HUES6 (cell line): Measurements from ENCODE around the gene RPE65.
A peak's percentile ranks its signal among the peaks of the same experiment; 100 is the strongest.
"Not testable (repeated sequence)": the region's sequence is repeated elsewhere in the genome, so short reads cannot be mapped to it uniquely, and the experiment has no call there.

Source experiments
- H3K27ac ChIP-seq: 2 replicates; pipeline ENCODE4 v1.7.0; 2013; ENCODE audit warnings: low read depth, mild to moderate bottlenecking, low read length, inconsistent platforms
- H3K27me3 ChIP-seq: 2 replicates; pipeline ENCODE4 v1.6.1; 2013; ENCODE audit warnings: low read length; ENCODE audit not compliant: control insufficient read depth, insufficient read depth
- H3K36me3 ChIP-seq: 2 replicates; pipeline ENCODE4 v1.6.1; 2013; ENCODE audit warnings: low read length; ENCODE audit not compliant: control insufficient read depth, insufficient read depth
- H3K4me1 ChIP-seq: 2 replicates; pipeline ENCODE4 v1.6.1; 2013; ENCODE audit warnings: low read length; ENCODE audit not compliant: control insufficient read depth, insufficient read depth
- H3K4me3 ChIP-seq: 2 replicates; pipeline ENCODE4 v1.5.1; 2013; ENCODE audit warnings: low read depth, low read length
- H3K9ac ChIP-seq: one replicate; pipeline ENCODE4 v1.6.1; 2013; ENCODE audit warnings: mild to moderate bottlenecking, low read length
- H3K9me3 ChIP-seq: 2 replicates; pipeline ENCODE4 v1.6.1; 2013; ENCODE audit warnings: low read depth, low read length; ENCODE audit not compliant: control insufficient read depth, insufficient read depth

RPE65 gene

GRCh38 chr1:68409426-68409825, 40.3 kb downstream of the RPE65 start:
- no peaks in the 10 kb centered on the region for H3K4me1 ChIP-seq
- H3K4me3 ChIP-seq, result no peak overlapping the region
- no peaks in the 10 kb centered on the region for H3K36me3 ChIP-seq
- H3K27ac ChIP-seq, result no peak overlapping the region
- H3K9ac ChIP-seq, result no peak overlapping the region
- H3K9me3 ChIP-seq, result no peaks in the 10 kb centered on the region
- no peaks in the 10 kb centered on the region for H3K27me3 ChIP-seq

- Histone ChIP-seq H3K4me1 (no peaks in the 10 kb centered on the region), H3K36me3 (no peaks in the 10 kb centered on the region), H3K4me3 (no peak overlapping the region), H3K9me3 (no peaks in the 10 kb centered on the region), H3K27me3 (no peaks in the 10 kb centered on the region), H3K9ac (no peak overlapping the region), H3K27ac (no peak overlapping the region)
Measured at GRCh38 chr1:68401506-68401905, 48.2 kb downstream of the RPE65 start.

GRCh38 chr1:68395575-68395974, 54.2 kb downstream of the RPE65 start:
- not testable (repeated sequence) for H3K9me3 ChIP-seq, H3K27ac ChIP-seq, H3K27me3 ChIP-seq, H3K4me1 ChIP-seq, H3K9ac ChIP-seq, H3K4me3 ChIP-seq
- peaks cover 16% of the 10 kb centered on the region; the same call in 1 of the 2 replicates for H3K36me3 ChIP-seq

- not testable (repeated sequence) for H3K4me3 ChIP-seq, H3K4me1 ChIP-seq, H3K9ac ChIP-seq, H3K27me3 ChIP-seq, H3K9me3 ChIP-seq, H3K27ac ChIP-seq
- H3K36me3 ChIP-seq, result peaks cover 16% of the 10 kb centered on the region; the same call in 1 of the 2 replicates
Measured at GRCh38 chr1:68392474-68392873, 57.3 kb downstream of the RPE65 start.

GRCh38 chr1:68385798-68386524, 63.8 kb downstream of the RPE65 start:
- H3K27me3 ChIP-seq, H3K36me3 ChIP-seq, H3K9me3 ChIP-seq: not testable (repeated sequence)
- Histone ChIP-seq H3K4me3 (peak overlapping the region; percentile 44; the same call in 1 of the 2 replicates), H3K9ac (peak overlapping the region; percentile 88), H3K4me1 (peaks cover 12% of the 10 kb centered on the region; the same call in 1 of the 2 replicates), H3K27ac (peak overlapping the region; percentile 74; the same call in 1 of the 2 replicates)

- Histone ChIP-seq H3K9ac (peak overlapping the region; percentile 64), H3K9me3 (no peaks in the 10 kb centered on the region; the same call in 1 of the 2 replicates), H3K27ac (peak overlapping the region; percentile 74; the same call in 1 of the 2 replicates), H3K4me3 (no peak overlapping the region), H3K27me3 (no peaks in the 10 kb centered on the region), H3K36me3 (no peaks in the 10 kb centered on the region), H3K4me1 (peaks cover 12% of the 10 kb centered on the region; the same call in 1 of the 2 replicates)
Measured at GRCh38 chr1:68384872-68385411, 64.8 kb downstream of the RPE65 start.

GRCh38 chr1:68384321-68384813, 65.4 kb downstream of the RPE65 start:
- peak overlapping the region; percentile 66; the same call in 1 of the 2 replicates for H3K27ac ChIP-seq

GRCh38 chr1:68383092-68383491, 66.7 kb downstream of the RPE65 start:
- H3K4me1 ChIP-seq, result peaks cover 12% of the 10 kb centered on the region; the same call in 1 of the 2 replicates

More at GRCh38 chr1:68384321-68384813, 65.4 kb downstream of the RPE65 start:
- Histone ChIP-seq H3K4me3 (no peak overlapping the region), H3K36me3 (no peaks in the 10 kb centered on the region), H3K27me3 (no peaks in the 10 kb centered on the region), H3K9ac (peak overlapping the region; percentile 46), H3K4me1 (peaks cover 12% of the 10 kb centered on the region; the same call in 1 of the 2 replicates), H3K9me3 (no peaks in the 10 kb centered on the region; the same call in 1 of the 2 replicates)

GRCh38 chr1:68379085-68379478, 70.7 kb downstream of the RPE65 start:
- Histone ChIP-seq H3K9ac (no peak overlapping the region), H3K36me3 (no peaks in the 10 kb centered on the region), H3K27me3 (no peaks in the 10 kb centered on the region), H3K4me1 (no peaks in the 10 kb centered on the region; the same call in 1 of the 2 replicates), H3K9me3 (no peaks in the 10 kb centered on the region), H3K4me3 (no peak overlapping the region), H3K27ac (no peak overlapping the region)

More at GRCh38 chr1:68383092-68383491, 66.7 kb downstream of the RPE65 start:
- no peak overlapping the region for H3K9ac ChIP-seq
- no peaks in the 10 kb centered on the region for H3K36me3 ChIP-seq
- no peaks in the 10 kb centered on the region; the same call in 1 of the 2 replicates for H3K9me3 ChIP-seq
- no peaks in the 10 kb centered on the region for H3K27me3 ChIP-seq
- no peak overlapping the region for H3K27ac ChIP-seq
- no peak overlapping the region for H3K4me3 ChIP-seq
